HEK293 (cell line): Measurements from ENCODE around the gene ECSIT.

ENCODE experiments used
- BCL11A ChIP-seq: fragments of 450-650 bp; formaldehyde crosslinking; IDR thresholded peaks from 2 replicates; pipeline ENCODE4 v1.5.1; 2016; ENCODE audit warnings: low read depth, missing biosample characterization, missing genetic modification characterization
- KLF1 ChIP-seq: fragments of 450-650 bp; formaldehyde crosslinking; IDR thresholded peaks from 2 replicates; pipeline ENCODE4 v1.5.1; 2016; ENCODE audit warnings: missing biosample characterization, missing genetic modification characterization
- KLF10 ChIP-seq: fragments of 450-650 bp; IDR thresholded peaks from 2 replicates; pipeline ENCODE4 v1.5.1; 2018; ENCODE audit warnings: missing biosample characterization, mild to moderate bottlenecking, missing genetic modification characterization
- KLF16 ChIP-seq: fragments of 450-650 bp; formaldehyde crosslinking; IDR thresholded peaks from 2 replicates; pipeline ENCODE4 v1.5.1; 2017; ENCODE audit warnings: missing biosample characterization, missing genetic modification characterization
- KLF9 ChIP-seq: fragments of 450-650 bp; formaldehyde crosslinking; IDR thresholded peaks from 2 replicates; pipeline ENCODE4 v1.5.1; 2016; ENCODE audit warnings: missing biosample characterization, missing genetic modification characterization, low read depth
- MEIS1 ChIP-seq: sonication (generic); formaldehyde crosslinking; IDR thresholded peaks from 2 replicates; pipeline ENCODE4 v1.8.1; 2022; ENCODE audit warnings: missing genetic modification reagents, mild to moderate bottlenecking, borderline replicate concordance
- MZF1 ChIP-seq: fragments of 450-650 bp; formaldehyde crosslinking; IDR thresholded peaks from 2 replicates; pipeline ENCODE4 v1.5.1; 2017; ENCODE audit warnings: missing biosample characterization, missing genetic modification characterization, borderline replicate concordance
- SP3 ChIP-seq: fragments of 450-650 bp; formaldehyde crosslinking; IDR thresholded peaks from 2 replicates; pipeline ENCODE4 v1.5.1; 2016; ENCODE audit warnings: missing biosample characterization, missing genetic modification characterization
- ZBTB7A ChIP-seq: fragments of 450-650 bp; formaldehyde crosslinking; IDR thresholded peaks from 2 replicates; pipeline ENCODE4 v1.5.1; 2016; ENCODE audit warnings: low read depth, missing biosample characterization, missing genetic modification characterization
- ZNF114 ChIP-seq: fragments of 450-650 bp; formaldehyde crosslinking; IDR thresholded peaks from 2 replicates; pipeline ENCODE4 v1.5.0; 2017; ENCODE audit warnings: missing biosample characterization, missing genetic modification characterization
- ZNF19 ChIP-seq: fragments of 450-650 bp; formaldehyde crosslinking; IDR thresholded peaks from 2 replicates; pipeline ENCODE4; 2016; ENCODE audit warnings: missing biosample characterization, missing genetic modification characterization, low read depth
- ZNF221 ChIP-seq: fragments of 450-650 bp; formaldehyde crosslinking; IDR thresholded peaks from 2 replicates; pipeline ENCODE4 v1.5.1; 2017; ENCODE audit warnings: missing biosample characterization, missing genetic modification characterization, borderline replicate concordance
- ZNF23 ChIP-seq: fragments of 450-650 bp; formaldehyde crosslinking; IDR thresholded peaks from 2 replicates; pipeline ENCODE4 v1.5.1; 2016; ENCODE audit warnings: missing biosample characterization, missing genetic modification characterization, borderline replicate concordance
- ZNF266 ChIP-seq: fragments of 450-650 bp; formaldehyde crosslinking; IDR thresholded peaks from 2 replicates; pipeline ENCODE4 v1.5.1; 2016; ENCODE audit warnings: missing biosample characterization, missing genetic modification characterization, low read depth
- ZNF324 ChIP-seq: fragments of 450-650 bp; formaldehyde crosslinking; IDR thresholded peaks from 2 replicates; pipeline ENCODE4 v1.5.1; 2016; ENCODE audit warnings: missing biosample characterization, missing genetic modification characterization
- ZNF350 ChIP-seq: fragments of 450-650 bp; formaldehyde crosslinking; IDR thresholded peaks from 2 replicates; pipeline ENCODE4 v1.5.0; 2017; ENCODE audit warnings: missing biosample characterization, mild to moderate bottlenecking, missing genetic modification characterization
- ZNF560 ChIP-seq: fragments of 450-650 bp; formaldehyde crosslinking; IDR thresholded peaks from 2 replicates; pipeline ENCODE4 v1.5.1; 2017; ENCODE audit warnings: missing biosample characterization, missing genetic modification characterization, borderline replicate concordance
- ZNF610 ChIP-seq: fragments of 450-650 bp; formaldehyde crosslinking; IDR thresholded peaks from 2 replicates; pipeline ENCODE4 v1.5.1; 2016; ENCODE audit warnings: missing biosample characterization, missing genetic modification characterization, borderline replicate concordance
- ZNF670 ChIP-seq: fragments of 450-650 bp; formaldehyde crosslinking; IDR thresholded peaks from 2 replicates; pipeline ENCODE4 v1.5.1; 2016; ENCODE audit warnings: missing biosample characterization, missing genetic modification characterization, low read depth
- ZNF785 ChIP-seq: fragments of 450-650 bp; formaldehyde crosslinking; IDR thresholded peaks from 2 replicates; pipeline ENCODE4 v1.5.1; 2016; ENCODE audit warnings: missing biosample characterization, missing genetic modification characterization
- ZSCAN23 ChIP-seq: fragments of 450-650 bp; formaldehyde crosslinking; IDR thresholded peaks from 2 replicates; pipeline ENCODE4 v1.5.1; 2016; ENCODE audit warnings: missing biosample characterization, missing genetic modification characterization
- ZXDB ChIP-seq: fragments of 450-650 bp; formaldehyde crosslinking; IDR thresholded peaks from 2 replicates; pipeline ENCODE4 v1.5.1; 2016; ENCODE audit warnings: missing biosample characterization, missing genetic modification characterization
- TF ChIP-seq, protein P1 (sequence below): fragments of 450-650 bp; formaldehyde crosslinking; IDR thresholded peaks from 2 replicates; pipeline ENCODE4 v1.5.1; 2017; ENCODE audit warnings: missing biosample characterization, missing genetic modification characterization
- TF ChIP-seq, protein P2 (sequence below): fragments of 450-650 bp; formaldehyde crosslinking; IDR thresholded peaks from 2 replicates; pipeline ENCODE4 v1.5.1; 2016; ENCODE audit warnings: missing biosample characterization, missing genetic modification characterization
- TF ChIP-seq, protein P3 (sequence below): fragments of 450-650 bp; formaldehyde crosslinking; IDR thresholded peaks from 2 replicates; pipeline ENCODE4 v1.5.1; 2016; ENCODE audit warnings: missing biosample characterization, missing genetic modification characterization
- TF ChIP-seq, protein P4 (sequence below): fragments of 450-650 bp; formaldehyde crosslinking; IDR thresholded peaks from 2 replicates; pipeline ENCODE4 v1.5.1; 2016; ENCODE audit warnings: missing biosample characterization, missing genetic modification characterization
- TF ChIP-seq, protein P5 (sequence below): fragments of 450-650 bp; formaldehyde crosslinking; IDR thresholded peaks from 2 replicates; pipeline ENCODE4 v1.5.1; 2017; ENCODE audit warnings: missing biosample characterization, missing genetic modification characterization
- TF ChIP-seq, protein P6 (sequence below): fragments of 450-650 bp; formaldehyde crosslinking; IDR thresholded peaks from 2 replicates; pipeline ENCODE4 v1.5.1; 2017; ENCODE audit warnings: missing biosample characterization, missing genetic modification characterization

ECSIT gene

DNA sequence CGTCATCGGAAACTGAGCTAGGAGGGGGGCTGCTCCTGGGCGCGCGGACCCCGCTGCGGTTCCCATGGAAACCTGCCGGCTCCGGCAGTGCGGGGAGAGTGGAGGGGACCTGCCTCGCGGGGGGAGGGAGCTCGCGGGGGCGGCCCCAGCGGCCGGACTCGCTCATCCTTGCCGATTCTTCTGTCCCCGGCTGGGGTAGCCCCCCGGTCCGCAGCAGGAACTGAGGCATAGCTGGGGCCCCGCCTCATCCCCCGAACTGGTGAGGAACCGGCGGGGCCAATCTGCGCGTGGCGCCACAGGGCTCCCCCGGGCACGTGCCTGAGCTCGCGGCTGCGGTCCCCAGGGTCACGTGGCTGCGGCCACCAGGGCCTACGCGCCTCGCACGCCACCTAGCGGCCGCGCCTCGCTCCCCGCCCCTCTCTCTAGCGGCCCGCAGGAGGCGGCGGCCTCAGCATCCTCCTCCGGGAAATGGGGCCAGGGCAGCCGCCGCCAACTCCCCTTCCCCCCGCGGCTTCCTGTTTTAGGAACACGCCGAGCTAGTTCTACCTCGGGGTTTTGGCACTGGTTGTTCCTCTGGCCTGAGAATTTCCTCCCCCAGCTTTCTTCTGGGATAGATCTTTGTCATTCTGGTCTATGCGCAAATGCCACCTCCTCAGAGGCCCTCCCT lies 46.4 kb downstream of the ECSIT start (continued):
- TF ChIP-seq BCL11A (tag by site-specific recombination) (0 out of 2 replicates have a peak, but pooled peaks have one; percentile 71), KLF9 (peak; percentile 87), ZNF19 (tag by site-specific recombination) (no peak), ZNF266 (tag by site-specific recombination) (0 out of 2 replicates have a peak, but pooled peaks have one; percentile 11), ZNF670 (no peak), SP3 (tag by site-specific recombination) (0 out of 2 replicates have a peak, but pooled peaks have one; percentile 62), ZNF221 (no peak), ZNF610 (tag by site-specific recombination) (peak; percentile 69), MEIS1 (CRISPR knock-in tag) (no peak), KLF1 (tag by site-specific recombination) (0 out of 2 replicates have a peak, but pooled peaks have one; percentile 51), ZNF560 (0 out of 2 replicates have a peak, but pooled peaks have one; percentile 18), ZNF324 (tag by site-specific recombination) (peak; percentile 70; the same call in 1 of the 2 replicates), MZF1 (tag by site-specific recombination) (peak; percentile 27), KLF16 (tag by site-specific recombination) (peak; percentile 93), ZXDB (tag by site-specific recombination) (peak; percentile 90), ZNF785 (no peak; the same call in 1 of the 2 replicates), ZNF114 (tag by site-specific recombination) (no peak), ZNF23 (tag by site-specific recombination) (no peak), KLF10 (tag by site-specific recombination) (peak; percentile 81), ZBTB7A (peak; percentile 95), ZSCAN23 (tag by site-specific recombination) (peak; percentile 48; the same call in 1 of the 2 replicates), ZNF350 (tag by site-specific recombination) (no peak)
- TF ChIP-seq, protein P1, sequence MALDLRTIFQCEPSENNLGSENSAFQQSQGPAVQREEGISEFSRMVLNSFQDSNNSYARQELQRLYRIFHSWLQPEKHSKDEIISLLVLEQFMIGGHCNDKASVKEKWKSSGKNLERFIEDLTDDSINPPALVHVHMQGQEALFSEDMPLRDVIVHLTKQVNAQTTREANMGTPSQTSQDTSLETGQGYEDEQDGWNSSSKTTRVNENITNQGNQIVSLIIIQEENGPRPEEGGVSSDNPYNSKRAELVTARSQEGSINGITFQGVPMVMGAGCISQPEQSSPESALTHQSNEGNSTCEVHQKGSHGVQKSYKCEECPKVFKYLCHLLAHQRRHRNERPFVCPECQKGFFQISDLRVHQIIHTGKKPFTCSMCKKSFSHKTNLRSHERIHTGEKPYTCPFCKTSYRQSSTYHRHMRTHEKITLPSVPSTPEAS (tag by site-specific recombination) = 0 out of 2 replicates have a peak, but pooled peaks have one; percentile 8
- TF ChIP-seq, protein P2, sequence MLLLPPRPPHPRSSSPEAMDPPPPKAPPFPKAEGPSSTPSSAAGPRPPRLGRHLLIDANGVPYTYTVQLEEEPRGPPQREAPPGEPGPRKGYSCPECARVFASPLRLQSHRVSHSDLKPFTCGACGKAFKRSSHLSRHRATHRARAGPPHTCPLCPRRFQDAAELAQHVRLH = peak; percentile 87
- TF ChIP-seq, protein P3, sequence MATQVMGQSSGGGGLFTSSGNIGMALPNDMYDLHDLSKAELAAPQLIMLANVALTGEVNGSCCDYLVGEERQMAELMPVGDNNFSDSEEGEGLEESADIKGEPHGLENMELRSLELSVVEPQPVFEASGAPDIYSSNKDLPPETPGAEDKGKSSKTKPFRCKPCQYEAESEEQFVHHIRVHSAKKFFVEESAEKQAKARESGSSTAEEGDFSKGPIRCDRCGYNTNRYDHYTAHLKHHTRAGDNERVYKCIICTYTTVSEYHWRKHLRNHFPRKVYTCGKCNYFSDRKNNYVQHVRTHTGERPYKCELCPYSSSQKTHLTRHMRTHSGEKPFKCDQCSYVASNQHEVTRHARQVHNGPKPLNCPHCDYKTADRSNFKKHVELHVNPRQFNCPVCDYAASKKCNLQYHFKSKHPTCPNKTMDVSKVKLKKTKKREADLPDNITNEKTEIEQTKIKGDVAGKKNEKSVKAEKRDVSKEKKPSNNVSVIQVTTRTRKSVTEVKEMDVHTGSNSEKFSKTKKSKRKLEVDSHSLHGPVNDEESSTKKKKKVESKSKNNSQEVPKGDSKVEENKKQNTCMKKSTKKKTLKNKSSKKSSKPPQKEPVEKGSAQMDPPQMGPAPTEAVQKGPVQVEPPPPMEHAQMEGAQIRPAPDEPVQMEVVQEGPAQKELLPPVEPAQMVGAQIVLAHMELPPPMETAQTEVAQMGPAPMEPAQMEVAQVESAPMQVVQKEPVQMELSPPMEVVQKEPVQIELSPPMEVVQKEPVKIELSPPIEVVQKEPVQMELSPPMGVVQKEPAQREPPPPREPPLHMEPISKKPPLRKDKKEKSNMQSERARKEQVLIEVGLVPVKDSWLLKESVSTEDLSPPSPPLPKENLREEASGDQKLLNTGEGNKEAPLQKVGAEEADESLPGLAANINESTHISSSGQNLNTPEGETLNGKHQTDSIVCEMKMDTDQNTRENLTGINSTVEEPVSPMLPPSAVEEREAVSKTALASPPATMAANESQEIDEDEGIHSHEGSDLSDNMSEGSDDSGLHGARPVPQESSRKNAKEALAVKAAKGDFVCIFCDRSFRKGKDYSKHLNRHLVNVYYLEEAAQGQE (tag by site-specific recombination) = no peak; the same call in 1 of the 2 replicates
- TF ChIP-seq, protein P4, sequence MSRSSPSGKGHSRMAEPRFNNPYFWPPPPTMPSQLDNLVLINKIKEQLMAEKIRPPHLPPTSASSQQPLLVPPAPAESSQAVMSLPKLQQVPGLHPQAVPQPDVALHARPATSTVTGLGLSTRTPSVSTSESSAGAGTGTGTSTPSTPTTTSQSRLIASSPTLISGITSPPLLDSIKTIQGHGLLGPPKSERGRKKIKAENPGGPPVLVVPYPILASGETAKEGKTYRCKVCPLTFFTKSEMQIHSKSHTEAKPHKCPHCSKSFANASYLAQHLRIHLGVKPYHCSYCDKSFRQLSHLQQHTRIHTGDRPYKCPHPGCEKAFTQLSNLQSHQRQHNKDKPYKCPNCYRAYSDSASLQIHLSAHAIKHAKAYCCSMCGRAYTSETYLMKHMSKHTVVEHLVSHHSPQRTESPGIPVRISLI (tag by site-specific recombination) = no peak
- TF ChIP-seq, protein P5, sequence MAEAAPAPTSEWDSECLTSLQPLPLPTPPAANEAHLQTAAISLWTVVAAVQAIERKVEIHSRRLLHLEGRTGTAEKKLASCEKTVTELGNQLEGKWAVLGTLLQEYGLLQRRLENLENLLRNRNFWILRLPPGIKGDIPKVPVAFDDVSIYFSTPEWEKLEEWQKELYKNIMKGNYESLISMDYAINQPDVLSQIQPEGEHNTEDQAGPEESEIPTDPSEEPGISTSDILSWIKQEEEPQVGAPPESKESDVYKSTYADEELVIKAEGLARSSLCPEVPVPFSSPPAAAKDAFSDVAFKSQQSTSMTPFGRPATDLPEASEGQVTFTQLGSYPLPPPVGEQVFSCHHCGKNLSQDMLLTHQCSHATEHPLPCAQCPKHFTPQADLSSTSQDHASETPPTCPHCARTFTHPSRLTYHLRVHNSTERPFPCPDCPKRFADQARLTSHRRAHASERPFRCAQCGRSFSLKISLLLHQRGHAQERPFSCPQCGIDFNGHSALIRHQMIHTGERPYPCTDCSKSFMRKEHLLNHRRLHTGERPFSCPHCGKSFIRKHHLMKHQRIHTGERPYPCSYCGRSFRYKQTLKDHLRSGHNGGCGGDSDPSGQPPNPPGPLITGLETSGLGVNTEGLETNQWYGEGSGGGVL = peak; percentile 69
- TF ChIP-seq, protein P6, sequence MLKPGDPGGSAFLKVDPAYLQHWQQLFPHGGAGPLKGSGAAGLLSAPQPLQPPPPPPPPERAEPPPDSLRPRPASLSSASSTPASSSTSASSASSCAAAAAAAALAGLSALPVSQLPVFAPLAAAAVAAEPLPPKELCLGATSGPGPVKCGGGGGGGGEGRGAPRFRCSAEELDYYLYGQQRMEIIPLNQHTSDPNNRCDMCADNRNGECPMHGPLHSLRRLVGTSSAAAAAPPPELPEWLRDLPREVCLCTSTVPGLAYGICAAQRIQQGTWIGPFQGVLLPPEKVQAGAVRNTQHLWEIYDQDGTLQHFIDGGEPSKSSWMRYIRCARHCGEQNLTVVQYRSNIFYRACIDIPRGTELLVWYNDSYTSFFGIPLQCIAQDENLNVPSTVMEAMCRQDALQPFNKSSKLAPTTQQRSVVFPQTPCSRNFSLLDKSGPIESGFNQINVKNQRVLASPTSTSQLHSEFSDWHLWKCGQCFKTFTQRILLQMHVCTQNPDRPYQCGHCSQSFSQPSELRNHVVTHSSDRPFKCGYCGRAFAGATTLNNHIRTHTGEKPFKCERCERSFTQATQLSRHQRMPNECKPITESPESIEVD (tag by site-specific recombination) = peak; percentile 7; the same call in 1 of the 2 replicates
